ENCODE data around the gene ITPK1.

The ITPK1 gene

GRCh38 chr14:93040443-93040842, 75.3 kb downstream of the ITPK1 start:
- no peak for DNase-seq

DNA sequence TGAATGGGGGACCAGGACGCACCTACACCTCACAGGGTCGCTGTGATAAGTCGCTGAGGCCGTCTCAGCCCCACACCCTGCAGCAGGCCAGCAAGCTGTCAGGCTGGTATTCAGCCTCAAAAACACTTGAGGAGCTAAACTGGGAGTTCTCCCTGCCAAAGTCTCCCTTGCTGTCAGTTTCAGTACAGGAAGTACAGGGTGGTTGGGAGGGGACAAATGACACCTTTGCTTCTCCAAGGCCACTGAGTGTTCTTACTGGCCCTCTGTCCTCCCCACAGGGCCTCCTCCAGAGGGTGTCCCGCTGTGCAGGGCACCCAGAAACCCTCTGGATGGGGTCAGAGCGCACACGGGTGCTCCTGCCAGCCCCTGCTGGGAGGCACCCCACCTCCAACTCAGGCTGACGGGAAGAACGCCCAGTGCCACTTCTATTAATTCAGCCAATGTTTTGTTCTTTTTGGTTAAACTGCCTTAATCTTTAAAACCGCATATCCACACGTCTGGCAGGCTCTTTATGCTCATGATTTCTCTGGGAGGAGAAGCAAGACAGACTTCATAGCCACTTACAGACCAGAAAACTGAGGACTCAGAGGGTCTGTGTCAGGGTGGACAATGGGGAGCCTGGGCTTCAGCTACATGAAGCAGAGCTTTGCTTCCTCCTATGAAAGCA, 75.9 kb downstream of the ITPK1 start:
- DNase-seq, result no peak

- DNase-seq, result no peak
Measured at GRCh38 chr14:93037351-93037750, 78.4 kb downstream of the ITPK1 start.

DNA sequence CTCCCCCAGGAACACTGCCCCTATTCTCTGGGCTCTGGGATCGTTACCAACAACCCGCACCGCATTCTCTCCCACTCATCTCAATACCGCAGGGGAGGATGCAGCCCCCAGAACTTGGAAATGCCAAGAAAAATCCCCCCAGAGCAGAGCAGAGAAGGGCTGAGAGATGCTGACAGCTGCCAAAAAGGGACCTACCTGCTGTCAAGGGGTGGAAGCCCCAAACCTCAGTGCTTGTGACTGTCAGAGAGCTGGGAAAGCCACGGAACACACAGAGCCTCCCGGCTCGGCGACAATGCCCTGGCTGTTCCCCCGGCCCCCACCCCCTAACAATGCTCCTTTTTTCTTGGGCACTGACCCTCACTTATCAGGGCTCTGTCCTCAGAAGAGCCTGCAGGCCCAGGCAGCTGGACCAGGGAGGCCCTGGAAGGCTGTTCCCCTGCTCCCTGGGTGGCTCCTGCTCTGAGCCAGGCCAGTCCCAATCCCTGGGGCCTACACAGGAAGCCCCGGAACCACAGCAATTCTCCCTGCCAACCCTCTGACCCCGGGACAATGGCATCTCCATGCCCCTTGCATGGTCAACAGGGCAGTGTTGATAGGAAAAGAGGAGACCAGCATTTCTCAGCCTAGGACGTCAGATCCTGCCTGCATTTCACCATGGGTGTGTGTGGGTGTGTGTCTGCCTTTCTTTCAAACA, 78.9 kb downstream of the ITPK1 start:
- no peak for DNase-seq

DNA sequence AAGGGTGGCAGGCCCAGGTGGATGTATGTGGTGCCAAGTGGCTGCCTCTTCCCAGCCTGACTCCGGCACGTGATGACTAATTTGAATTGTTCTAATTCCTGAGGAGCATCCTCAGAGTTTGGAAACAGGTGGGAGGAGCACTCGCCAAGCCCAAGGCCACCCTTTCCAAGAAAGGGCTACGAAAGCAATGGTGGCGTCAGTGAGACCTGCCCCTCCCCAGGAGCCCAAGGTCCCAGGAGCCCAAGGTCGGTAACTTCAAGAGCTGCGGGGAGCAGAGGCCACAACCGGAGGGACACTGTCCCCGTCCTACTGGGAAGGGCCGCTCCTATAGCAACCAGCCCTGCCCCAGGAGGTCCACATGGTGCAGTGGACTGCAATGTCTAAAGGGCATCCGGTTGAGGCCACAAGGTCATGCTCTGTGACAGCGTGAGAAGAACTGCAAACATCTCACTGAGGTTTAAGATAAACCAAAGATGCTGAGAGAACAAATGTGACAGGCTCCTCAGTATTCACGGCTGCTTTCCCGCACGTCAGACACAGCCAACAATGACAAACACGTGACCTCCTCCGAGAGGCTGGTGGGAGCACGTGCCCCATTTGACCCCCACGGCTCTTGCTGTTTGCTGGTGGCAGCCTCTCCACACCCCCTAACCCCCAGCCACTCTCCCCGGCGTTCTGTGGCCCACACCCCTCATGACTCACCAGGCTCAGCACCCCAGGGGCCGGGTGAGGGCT, 79.6 kb downstream of the ITPK1 start:
- no peak for DNase-seq

DNA sequence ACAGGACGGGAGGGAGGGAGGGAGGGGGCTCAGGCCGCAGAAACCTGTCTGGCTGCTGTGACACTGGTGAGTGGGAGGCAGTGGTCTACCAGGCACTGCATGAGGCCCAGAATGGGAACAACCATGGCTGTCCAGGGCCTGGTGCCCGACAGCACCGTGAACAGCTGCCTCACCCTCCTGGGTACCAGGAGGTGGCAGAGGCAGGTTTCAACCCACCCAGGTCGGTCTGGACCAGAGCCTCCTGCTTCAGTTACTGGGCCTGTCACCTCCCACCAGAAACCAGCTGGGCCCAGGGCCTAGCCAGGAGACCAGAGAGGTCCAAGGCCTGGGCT, 80.2 kb downstream of the ITPK1 start:
- DNase-seq, result no peak

DNA sequence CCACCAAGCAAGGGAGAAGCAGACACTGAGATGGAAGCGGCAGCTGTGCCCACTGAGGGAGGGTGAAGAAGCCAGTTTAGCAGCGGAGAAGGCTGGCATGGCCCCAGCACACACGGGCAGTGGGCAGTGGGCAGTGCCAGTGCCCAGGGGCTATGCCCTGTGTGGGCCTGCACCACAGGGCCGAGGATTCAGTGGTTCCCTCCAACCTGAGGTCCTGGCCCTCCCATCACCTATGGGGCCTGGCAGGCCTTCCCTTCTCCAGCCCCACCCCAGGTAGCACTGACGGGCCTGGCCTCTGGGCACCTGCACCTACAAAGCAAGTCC, 81.1 kb downstream of the ITPK1 start:
- no peak for DNase-seq

DNA sequence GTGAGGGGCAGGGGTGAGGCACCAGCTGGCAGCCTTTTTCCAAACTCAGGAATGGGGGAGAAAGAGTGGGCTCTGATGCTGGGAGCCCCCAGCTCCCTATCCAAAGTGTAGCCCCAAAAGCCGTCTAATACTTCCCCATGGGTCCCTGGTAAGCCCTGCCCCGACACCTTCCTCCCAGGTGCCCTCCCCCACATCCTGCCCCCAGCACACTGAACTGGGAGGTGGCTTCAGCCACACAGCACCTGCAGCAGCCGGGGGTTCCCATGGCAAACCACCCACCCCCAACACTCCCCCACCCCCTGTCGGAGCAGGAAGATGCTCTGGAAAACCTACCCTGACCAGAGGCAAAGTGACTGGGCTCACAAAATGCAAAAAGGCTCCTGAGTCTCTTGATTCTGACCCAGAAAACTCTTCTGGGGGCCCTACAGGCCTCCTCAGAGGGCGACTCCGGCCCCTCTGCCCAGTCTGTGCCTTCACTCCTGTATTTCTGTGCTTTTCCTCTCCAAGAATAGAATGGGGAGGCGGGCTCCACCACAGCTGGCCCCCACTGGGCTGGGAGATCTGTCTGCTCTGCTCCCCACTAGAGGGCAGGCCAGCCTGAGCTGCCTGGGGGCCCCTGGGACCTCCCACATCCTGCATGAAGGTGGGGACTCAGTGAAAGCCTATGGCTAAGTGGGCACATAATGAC, 81.6 kb downstream of the ITPK1 start:
- peak; percentile 3 to 30 (median 12) for DNase-seq

GRCh38 chr14:93033084-93033982, 82.4 kb downstream of the ITPK1 start:
- no peak for DNase-seq

- DNase-seq, result no peak
Measured at GRCh38 chr14:93032421-93032936, 83.2 kb downstream of the ITPK1 start.

DNA sequence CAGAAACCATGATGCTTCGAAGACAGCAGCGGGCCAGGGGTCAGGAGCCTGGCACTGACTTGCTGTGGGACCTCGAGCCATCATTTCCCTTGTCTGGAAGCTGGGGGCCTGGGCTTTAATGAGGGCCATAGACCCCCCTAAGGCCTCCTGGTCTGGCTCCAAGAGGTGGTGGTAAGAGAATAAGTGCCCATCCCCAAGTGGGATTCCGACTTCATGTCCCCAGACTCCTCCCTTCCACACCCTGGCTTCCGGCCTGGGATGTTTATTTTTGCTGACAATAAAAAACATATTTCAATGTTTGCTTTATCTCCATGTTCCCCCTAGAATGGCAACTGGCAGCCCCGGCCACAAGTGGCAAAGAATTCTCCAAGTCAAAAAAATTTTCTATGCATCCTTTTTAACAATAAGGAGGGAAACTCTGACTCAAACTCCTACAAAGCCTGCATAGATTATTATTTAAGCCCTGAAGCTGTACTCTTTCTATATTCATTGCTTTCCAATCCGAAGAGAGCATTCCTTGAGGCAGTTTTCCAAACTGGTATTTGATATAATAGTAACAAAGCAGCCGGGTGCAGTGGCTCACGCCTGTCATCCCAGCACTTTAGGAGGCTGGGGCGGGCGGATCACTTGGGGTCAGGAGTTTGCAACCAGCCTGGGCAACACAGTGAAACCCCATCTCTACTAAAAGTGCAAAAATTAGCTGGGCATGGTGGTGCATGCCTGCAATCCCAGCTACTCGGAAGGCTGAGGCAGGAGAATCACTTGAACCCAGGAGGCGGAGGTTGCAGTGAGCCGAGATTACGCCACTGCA, 84.0 kb downstream of the ITPK1 start:
- no peak for DNase-seq

- no peak for DNase-seq
Measured at GRCh38 chr14:93030761-93031160, 85.0 kb downstream of the ITPK1 start.

DNA sequence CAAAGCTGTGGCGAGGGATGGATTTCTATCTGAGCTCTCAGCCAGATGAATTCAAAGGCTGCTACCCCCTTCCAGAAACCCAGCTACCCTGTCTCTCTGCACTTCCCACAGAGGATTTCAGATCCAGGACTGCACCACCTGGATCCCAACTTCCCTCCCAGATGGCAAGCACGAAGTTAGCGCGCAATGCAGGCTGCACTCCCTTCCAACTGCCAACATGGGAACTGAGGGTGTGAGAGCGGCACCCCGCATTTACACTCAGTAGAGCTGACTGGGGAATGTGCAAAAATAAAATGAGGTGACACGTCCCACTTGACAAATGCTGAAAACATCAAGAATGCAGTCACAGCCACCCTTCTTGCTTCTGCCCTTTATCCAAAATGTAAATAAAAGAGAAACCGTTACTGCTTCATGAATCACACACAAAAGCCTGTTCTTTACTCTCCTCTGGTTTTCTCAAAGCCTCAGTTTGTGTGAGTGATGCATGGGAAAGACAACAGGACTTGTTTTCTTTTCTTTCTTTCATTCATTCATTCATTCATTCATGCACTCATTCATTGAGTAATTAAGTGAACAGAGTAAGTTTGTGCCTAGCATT, 85.7 kb downstream of the ITPK1 start:
- DNase-seq, result no peak

GRCh38 chr14:93029417-93029816, 86.3 kb downstream of the ITPK1 start:
- no peak for DNase-seq

GRCh38 chr14:93028724-93029076, 87.0 kb downstream of the ITPK1 start:
- DNase-seq, result no peak

DNA sequence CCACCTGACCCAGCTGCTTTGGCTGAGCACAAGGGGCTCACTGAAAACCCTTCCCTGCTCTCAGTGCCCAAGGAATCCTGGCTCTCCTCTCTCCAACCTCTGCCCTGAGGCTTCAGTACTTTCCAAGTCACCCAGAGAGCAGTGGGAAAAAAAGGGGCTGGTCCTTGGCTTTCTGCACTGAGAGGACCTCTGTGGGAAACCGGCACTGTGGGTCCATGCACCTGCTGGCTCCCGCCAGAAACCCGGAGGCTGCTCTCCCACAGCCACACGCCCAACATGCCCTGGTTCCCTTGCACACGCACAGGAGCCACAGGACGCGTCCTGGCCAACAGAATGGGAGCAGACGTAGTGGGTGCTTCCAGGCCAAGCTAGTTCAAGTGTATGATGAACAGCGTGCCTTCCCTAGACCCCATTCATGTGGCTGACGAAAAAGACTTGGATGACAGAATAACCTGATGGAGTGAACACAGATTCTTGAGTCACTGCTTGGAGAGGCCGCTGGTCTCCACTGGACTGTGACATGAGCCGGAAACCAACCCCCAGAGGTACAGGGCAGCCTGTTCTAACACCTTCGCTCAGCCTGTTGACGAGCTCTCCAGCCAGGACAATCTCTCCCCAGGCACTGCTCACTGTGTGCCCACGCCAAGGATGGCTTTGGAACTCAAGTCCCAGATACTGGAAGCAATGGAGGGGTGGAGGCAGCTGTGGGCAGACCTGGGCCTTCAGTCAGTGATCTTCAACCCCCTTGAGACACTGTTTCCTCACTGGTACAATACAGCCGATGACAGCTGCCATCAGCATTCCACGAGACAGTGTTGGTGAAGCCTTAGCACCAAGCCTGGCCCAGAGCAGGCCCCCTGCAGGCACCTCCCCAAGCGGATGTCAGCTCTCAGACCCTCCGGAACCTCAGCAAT, 87.7 kb downstream of the ITPK1 start:
- no peak for DNase-seq

DNA sequence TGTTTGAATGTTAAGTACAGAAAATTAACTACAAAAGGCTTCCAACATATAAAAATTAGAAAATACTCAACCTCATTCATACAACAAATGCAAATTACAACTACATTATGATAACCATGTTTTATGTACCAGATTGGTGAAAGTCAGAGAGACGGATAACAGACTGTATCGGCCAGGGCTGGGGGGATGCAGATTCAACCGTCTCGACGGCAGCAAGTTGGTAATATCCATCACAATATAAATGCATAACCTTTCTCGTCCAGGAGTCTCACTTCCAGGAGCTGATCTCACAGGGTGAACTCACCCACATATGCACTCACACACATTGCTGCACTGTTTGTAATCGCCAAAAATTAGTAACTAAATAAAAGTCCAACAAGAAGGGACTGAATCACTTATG, 89.4 kb downstream of the ITPK1 start:
- DNase-seq, result no peak

- no peak for DNase-seq
Measured at GRCh38 chr14:93025055-93025454, 90.7 kb downstream of the ITPK1 start.

DNA sequence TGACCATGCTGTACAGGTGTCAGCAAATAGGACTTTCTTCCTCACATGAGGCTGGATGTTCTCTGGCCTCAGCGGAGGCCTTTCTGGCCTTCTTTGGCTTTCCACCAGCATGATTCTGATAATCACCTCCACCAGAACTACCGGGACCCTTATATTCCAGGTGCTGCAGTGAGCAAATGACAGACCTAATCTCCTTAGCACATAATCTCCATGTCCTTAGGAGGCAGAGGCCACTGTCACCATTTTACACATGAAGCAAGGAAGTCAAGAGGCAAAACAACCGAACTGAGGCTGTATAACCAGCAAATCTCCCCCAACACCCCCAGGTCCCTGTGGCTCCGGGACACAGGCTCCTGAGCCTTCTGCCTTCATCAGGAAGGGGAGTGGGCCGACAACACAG, 91.2 kb downstream of the ITPK1 start:
- DNase-seq, result no peak

DNA sequence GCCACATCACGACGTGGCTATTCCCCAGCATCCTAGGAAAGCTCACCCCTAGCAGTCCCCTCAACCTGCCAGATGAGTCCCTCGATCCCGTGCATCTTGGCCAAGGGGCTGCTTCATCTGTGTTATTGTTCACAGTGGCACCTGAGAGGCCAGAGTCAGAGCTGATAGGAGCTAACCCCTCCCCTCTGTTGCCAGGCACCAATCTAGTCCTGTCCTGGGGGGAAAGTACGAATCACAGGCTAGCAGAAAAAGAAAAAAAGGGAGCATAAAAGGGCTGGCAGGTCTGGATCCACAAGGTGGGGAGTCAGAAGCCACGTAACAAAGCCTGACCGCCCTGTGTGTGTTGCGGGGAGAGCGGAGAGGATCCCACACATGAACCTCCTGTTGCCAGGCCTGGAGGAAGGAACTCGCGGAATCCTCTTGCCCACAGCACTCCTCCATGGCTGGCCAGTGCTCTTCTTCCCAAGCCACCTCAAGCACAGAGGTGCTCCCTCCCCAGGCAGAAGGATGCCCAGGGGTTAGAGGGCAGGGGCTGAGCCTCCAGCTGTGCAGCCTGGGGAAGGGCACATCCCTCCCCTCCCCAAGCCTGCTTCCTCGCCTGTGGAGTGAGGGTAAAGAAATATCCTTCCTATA, 91.8 kb downstream of the ITPK1 start:
- DNase-seq, result no peak
